GM19328 (cell line): ENCODE measurements around the gene CCDC102B.
"Not testable (repeated sequence)": the region's sequence is repeated elsewhere in the genome, so short reads cannot be mapped to it uniquely, and the experiment has no call there.

Experiments used
- ATAC-seq: cut with Tn5 transposase; IDR thresholded peaks from one replicate; pipeline ENCODE4 v1.9.1; 2021; ENCODE audit warnings: mild to moderate bottlenecking, moderate library complexity; ENCODE audit not compliant: unreplicated experiment

The CCDC102B gene

DNA sequence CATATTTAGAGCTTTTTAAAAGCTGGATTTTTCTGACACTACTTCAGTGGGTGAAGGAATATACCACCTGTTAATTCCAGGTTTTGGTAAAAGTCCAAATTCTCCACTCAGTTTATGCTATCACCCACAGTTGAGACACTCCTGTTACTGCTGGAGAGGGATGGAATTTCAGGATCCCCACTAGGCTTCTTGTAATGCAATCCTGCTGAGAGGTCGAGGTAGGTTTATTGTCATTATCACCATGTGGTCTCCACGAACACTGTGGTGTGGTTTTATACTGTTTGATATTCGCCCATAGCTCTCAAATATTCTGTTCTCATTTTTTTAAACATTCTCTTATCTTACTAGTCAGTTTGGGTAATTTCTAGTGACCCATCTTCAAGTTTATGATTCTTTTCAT lies 167.9 kb downstream of the CCDC102B start:
- ATAC-seq, result no peak

DNA sequence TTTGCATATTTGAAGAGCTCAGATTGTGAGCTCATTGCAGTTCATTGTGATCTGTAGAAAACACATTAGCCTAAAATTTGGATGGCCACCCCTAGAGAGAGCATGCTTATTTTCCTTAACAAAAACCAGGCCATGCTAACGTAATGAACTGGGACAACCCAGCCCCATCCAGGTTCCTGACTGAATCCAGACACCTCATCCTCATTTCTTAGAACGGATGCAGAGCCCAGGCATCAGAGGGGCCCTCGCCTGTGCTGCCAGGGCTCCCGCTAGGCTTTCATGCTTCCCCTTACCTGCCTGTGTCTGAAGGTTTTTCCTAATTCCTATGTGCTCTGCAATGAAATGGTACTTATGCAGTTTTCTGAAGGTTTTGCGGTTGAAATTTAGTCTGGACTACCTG lies 171.1 kb downstream of the CCDC102B start:
- ATAC-seq, result no peak

DNA sequence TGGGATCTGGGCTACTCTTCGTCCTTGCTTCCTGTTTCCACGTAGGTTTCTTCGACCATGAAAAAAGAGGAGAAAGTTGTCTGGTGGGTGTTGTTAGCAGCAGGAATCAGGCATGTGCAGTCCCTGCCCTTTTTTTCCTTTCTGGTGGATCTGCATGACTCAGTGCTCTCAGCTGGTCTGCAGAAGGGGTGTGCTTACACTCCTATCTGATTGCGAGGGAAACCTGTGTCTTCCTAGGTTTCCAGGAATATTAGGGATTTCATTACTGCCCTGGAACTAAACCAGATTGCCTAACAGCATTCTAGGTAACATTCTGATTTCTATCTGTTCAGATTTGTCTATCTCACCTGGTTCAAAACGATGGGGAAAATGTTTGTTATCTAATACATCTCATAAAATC lies 174.3 kb downstream of the CCDC102B start:
- ATAC-seq, result no peak

DNA sequence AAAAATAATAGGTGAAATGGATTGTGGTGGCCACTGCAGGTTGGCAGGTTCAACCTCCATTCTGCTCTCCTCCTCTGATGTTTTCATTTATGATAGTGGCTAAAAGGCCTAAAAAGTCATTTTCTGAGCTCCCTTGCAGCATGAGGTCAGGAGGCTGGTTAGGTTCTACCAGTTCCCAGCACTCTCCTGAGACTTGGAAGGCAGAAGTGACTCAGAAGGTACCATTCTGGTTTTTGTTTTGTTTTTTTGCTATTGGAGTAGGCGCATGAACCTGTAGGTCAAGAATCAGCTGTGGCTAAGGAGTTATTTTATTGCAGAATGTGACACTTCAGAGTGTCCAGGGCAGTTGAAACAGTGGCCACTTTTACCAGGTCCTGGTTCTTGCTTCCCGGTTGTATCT lies 181.9 kb downstream of the CCDC102B start:
- no peak for ATAC-seq

DNA sequence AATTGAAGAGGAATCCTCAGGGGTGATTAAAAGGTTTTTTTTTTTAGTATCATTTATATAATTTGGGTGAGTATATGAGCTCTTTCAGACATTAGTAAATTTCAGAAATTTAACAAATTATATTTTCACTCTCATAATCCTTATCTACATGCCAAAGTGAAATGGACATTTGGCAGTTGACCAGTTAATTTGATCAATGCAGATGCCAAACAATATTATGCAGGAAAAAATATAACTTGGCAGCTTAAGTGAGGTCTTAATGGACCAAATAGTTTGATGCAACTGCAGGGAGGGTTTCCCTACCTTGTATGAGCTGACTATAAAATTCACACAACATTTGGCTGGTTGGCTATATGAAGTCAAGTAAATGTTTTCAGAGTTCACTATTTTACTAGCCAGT lies 185.2 kb downstream of the CCDC102B start:
- no peak for ATAC-seq

- ATAC-seq, result no peak
Observed at GRCh38 chr18:68984342-68984741, 186.5 kb downstream of the CCDC102B start.

DNA sequence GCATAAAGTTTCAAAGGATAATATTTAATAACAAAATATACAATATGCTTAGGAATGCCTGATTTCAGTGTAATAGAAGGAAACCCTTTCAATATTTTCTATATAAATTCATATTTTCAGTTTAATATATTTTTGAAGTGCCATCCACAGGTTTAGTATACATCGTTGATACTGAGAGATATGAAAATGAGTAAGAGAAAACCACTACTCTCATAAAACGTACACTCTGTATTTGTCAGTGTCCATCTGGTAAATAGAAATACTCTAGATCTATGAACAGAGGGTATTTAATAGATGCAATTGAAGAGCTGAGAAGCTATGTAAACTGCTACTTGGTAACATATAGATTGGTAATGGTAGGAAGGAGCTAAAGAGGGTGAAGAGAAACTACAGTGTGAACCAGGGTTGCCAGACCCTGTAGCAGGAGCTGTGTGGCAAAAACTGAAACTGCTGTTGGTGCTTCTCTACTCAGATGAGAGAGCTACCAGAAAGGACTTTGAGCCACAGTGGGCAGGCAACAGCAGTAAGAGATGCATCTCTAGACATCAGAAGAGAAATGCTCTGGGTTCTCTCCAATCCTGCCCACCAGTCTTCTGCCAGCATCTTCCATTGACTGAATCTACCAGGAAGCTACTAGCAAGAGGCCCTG lies 187.4 kb downstream of the CCDC102B start:
- ATAC-seq, result peak; percentile 68

DNA sequence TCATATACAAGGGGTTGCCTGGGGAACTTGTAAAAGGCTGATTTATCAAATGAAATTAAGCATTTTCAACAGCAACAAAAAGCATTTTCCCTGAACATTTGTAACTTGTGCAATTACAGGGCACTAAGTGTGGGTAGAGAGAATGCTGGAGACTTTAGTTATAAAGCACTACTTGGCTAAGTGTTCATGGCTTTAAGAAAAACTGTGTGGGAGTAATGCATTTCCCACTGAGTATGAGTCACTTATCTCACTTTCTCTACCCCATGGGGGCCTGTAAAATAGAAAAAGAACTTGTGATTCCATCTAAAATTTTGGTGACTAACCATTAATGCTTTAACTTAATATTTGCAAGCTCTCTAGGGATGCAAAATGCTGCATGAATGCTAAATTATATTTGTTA lies 193.4 kb downstream of the CCDC102B start:
- no peak for ATAC-seq

DNA sequence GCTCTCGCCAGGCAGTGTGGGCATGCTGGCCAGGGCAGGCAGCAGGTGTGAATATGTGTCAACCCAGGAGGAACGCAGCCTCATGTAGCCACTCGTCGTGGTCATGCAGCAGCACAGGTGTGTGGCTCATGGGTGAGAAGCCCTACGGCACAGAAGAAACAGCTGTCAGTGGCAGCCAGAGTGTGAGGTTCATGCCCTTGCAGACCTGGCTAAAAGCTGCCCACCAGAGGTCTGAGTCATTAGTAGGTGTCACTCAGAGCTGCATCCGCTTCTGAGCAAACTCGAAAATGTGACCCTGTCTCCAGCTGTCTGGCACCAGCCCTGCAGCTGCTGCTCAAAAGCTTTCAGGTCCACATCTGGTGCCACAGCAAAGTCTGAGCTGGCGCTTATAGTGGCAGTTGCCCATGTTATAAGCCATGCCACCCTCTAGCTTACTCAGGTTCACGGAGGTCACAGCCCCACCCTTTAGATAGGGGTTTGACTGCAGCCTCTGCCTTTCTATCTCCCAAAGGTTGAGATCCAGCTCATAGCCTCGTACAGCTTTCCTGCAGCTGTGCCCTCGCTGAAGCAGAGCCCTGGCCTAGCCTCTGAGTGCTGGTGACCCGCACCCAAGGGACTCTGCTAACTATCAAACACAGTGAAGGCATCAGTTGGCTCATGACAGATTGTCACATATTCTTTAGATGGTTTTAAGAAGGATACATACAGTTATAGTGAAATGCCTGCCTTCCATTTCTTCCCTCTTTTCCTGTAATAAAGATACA lies 195.0 kb downstream of the CCDC102B start:
- no peak for ATAC-seq

GRCh38 chr18:68995675-68996074 lies 197.8 kb downstream of the CCDC102B start:
- ATAC-seq, result no peak

DNA sequence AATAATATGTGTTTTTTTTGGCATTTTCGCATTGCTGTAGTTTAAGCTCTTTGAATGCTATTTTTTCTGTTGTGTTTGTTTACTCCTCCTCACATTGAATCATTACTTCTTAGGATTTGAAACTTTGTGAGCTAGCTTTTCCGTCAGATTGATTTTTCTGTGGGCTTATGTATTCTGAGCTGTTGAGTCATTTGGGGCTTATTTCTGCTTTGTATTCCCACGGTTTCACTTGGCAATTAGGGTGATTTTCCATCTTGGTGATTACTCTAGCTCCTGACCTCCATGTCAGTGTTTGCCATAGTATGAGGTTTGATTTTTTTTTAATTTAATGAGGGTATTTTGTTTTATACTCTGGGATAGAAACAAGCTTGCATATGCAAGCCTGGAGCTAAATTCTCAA lies 200.0 kb downstream of the CCDC102B start:
- no peak for ATAC-seq

DNA sequence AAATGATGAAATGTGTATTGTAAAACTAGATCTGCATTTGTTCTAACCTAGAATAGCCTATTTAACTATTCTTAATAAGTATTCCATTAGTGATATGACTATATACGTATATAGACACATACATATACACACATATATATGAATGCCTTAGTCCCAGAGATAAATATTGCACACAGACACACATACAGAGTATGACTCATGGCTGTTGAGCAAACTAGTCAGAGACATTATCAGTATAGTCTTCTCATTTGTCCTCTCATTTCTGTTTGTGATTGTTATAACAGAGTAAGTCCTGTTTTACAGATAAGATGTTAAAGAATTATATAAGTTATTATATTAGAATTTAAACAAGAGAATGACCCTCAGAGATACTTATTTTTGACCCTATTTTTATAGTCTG lies 202.5 kb downstream of the CCDC102B start:
- ATAC-seq, result no peak

GRCh38 chr18:69002233-69002632 lies 204.4 kb downstream of the CCDC102B start:
- no peak for ATAC-seq

DNA sequence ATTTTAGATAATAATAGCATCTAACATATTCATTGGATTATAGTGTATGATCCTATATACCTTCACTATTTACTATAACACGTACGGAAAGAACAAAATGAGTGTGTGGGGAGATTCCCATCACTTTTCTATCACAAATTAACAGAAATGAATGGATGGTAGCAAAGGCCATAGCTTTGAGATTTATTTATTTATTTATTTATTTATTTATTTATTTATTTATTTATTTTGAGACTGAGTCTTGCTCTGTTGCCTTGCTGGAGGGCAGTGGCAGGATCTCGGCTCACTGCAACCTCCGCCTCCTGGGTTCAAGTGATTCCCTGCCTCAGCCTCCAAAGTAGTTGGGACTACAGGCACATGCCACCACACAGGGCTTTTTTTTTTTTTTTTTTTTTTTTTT lies 208.3 kb downstream of the CCDC102B start:
- not testable (repeated sequence) for ATAC-seq

GRCh38 chr18:69008538-69008937 lies 210.7 kb downstream of the CCDC102B start:
- ATAC-seq, result no peak

- no peak for ATAC-seq
Observed at GRCh38 chr18:69021211-69021805, 223.4 kb downstream of the CCDC102B start.

GRCh38 chr18:69022426-69022825 lies 224.5 kb downstream of the CCDC102B start:
- ATAC-seq, result no peak

DNA sequence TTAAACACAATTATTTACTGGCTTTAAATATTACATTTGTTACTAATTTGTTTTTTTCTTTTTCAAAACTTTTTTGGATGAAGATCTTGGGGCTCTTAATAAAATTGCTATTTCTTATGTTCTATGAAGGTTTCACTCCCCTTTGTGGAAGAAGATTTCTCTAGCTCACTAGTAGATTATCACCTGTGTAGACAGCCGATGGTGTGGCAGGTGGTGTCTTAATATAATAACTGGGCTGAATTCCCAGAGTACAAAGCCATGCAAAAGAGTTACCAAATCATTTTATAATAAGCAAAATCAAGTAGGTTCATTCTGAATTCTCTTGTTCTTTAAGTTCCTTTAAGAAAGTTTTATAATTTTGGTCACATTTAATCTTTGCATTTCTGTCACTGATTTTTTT lies 233.7 kb downstream of the CCDC102B start:
- ATAC-seq, result no peak

DNA sequence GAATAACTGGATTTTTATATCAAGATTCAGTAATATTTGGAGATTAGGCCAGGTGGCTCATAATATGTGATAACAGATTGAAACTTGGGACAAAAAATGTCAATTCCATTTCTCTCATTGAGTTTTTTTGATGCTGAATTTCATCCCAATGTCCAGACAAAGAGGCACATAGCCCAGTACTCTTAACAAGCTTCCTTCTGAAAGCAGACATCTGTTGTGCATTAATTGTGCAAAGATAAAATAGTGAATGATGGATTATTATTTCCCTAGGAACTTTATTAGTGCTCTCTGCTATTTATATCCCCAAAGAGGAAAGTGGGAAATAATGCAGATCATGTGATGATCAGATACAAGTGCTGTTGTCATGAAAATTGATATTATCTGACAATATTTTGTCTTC lies 234.1 kb downstream of the CCDC102B start:
- no peak for ATAC-seq

DNA sequence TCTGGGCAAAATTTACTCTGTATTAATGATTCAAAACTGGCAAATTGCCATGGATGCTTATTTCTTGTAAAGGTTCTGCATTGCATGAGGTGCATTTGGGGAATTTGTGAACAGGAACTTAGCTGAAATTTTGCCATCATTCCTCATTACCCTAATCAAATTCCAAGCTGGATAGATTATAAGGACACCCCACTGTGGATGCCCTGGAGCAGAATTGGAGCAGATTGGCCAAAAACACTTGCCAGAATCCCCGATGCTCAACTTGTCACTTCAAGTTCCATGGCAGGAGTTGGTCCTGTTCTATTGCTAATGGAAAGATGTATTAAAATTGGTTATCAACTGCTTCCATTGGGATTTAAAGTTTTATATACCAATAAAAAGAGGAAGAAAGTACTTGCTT lies 237.9 kb downstream of the CCDC102B start:
- ATAC-seq, result no peak

DNA sequence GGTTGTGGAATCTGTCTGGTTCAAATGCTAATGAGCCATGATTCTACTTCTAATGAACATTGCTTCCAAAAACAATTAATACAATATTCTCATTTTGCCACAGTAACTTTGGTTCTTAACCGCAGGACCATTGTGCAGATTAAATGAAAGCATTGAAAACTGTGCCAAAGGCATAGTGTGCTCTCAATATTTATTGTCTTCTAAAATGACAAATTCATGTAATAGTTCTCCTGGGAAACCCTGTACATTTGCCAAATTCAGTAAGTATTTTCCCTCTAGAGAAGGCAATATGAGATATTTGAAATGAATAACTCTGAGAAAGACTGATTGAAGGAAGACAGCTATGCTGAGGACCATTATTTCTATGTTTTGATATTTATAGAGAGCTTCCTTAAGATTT lies 246.3 kb downstream of the CCDC102B start:
- ATAC-seq, result no peak

- no peak for ATAC-seq
Observed at GRCh38 chr18:69064063-69064462, 266.2 kb downstream of the CCDC102B start.
